Kidney (tissue), 14 donors: ENCODE measurements around the gene POLL. TPM values are rescaled to one million over a fixed set of nuclear protein-coding genes. Genes with fewer than 3 reads are reported as not detected.

Source experiments
- DNase-seq, 5 donors: peaks; one replicate each; pipeline ENCODE4 v3.0.0-alpha.2; 2013 to 2020
- FAIRE-seq: peaks from 2 replicates; lab custom pipeline; 2012; peaks lifted over from hg19 to GRCh38; lab: Jason Lieb, UNC
- H3K27ac ChIP-seq, 2 donors: one replicate each; pipeline ENCODE4 v1.7.0; 2013; ENCODE audit warnings: low read depth in 2 of 2, low read length in 2 of 2, inconsistent platforms in 1 of 2
- H3K27me3 ChIP-seq: one replicate; pipeline ENCODE4 v1.7.1; 2013; ENCODE audit warnings: low read length, inconsistent platforms; ENCODE audit not compliant: control insufficient read depth, insufficient read depth
- H3K36me3 ChIP-seq, 3 donors: one replicate each; pipeline versions ENCODE4 v1.7.0 to v1.7.1; 2013; ENCODE audit warnings: low read length in 3 of 3, control low read depth in 1 of 3, inconsistent platforms in 1 of 3; ENCODE audit not compliant: insufficient read depth in 3 of 3, control insufficient read depth in 2 of 3
- H3K4me1 ChIP-seq, 3 donors: one replicate each; pipeline versions ENCODE4 v1.7.0 to v1.7.1; 2013; ENCODE audit warnings: low read length in 3 of 3, inconsistent platforms in 1 of 3, low read depth in 1 of 3; ENCODE audit not compliant: control insufficient read depth in 2 of 3, insufficient read depth in 2 of 3
- H3K4me3 ChIP-seq, 3 donors: one replicate each; pipeline versions ENCODE4 v1.7.0 to v1.8.1; 2013; ENCODE audit warnings: low read length in 3 of 3, control low read depth in 1 of 3, inconsistent platforms in 1 of 3
- H3K9ac ChIP-seq, 3 donors: one replicate each; pipeline versions ENCODE4 v1.7.0 to v1.7.1; 2013; ENCODE audit warnings: low read length in 3 of 3, control low read depth in 1 of 3, inconsistent platforms in 1 of 3
- H3K9me3 ChIP-seq, 3 donors: one replicate each; pipeline versions ENCODE4 v1.7.0 to v1.7.1; 2013; ENCODE audit warnings: low read length in 3 of 3, control low read depth in 1 of 3, inconsistent platforms in 1 of 3; ENCODE audit not compliant: control insufficient read depth in 2 of 3, insufficient read depth in 1 of 3
- CTCF ChIP-seq: IDR thresholded peaks from 3 replicates; pipeline ENCODE4 v1.5.1; 2012; ENCODE audit warnings: mild to moderate bottlenecking, moderate library complexity, borderline replicate concordance; ENCODE audit not compliant: insufficient read depth; ENCODE audit errors: extremely low read depth
- intact Hi-C: fragments of 100-400 bp; cut with DNase I; formaldehyde crosslinking; loops from one replicate; pipeline ENCODE4 v1.11.1; 2022
- polyA plus RNA-seq: library from polyadenylated mRNA; stranded (reverse); fragments of 350-450 nt; fragmentation: Illumina TruSeq; extraction: RNeasy Lipid Tissue Mini Kit (QIAGEN cat#74804); gene quantifications from one replicate; pipeline ENCODE4 v1.2.3, GENCODE V29; 2014; ENCODE audit warnings: low read depth, low replicate concordance; ENCODE audit not compliant: insufficient read depth
- total RNA-seq: library from RNA; stranded (reverse); fragmentation: NEBNext Ultra II Directional; extraction: Animal tissue kit (Norgen Biotek cat#: 25700); gene quantifications from one replicate; pipeline ENCODE4 v1.2.1, GENCODE V29; 2021
- donor health status: control.
- donor health status: control.
- donor health status: control.
- donor health status: control.
- donor health status: control.
- donor health status: DM: yes; HTN: yes; CAD: no.
- donor health status: Normal renal cell carcinoma (clear cell type).

Gene POLL
- total and polyA plus RNA-seq, 2 donors from 2014 or later: 27.5 to 35.2 TPM

- no peak for FAIRE-seq
Observed at GRCh38 chr10:101569622-101570427, 18.2 kb downstream of the POLL start.

DNA sequence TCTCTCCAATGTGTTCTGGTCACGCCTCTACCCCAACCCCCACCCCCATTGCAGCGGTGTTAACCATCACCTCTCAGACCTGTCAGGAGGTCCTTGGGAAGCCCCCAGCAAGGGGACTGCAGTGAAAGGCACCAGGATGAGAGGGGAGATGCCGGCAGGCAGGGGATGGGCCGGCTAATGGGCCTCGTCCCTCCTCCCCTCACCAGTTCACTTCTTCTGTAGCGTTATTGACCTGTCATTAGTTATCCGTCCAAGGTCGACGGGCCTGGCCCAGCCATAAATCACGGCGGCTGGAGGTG, 18.8 kb downstream of the POLL start:
- no peak overlapping the region for H3K27ac ChIP-seq
- H3K9ac ChIP-seq: no peak overlapping the region
- no peak for TF ChIP-seq CTCF
- peaks cover 0 to 18% (median 6%) of the 10 kb centered on the region in 3 donors for H3K4me1 ChIP-seq
- H3K27me3 ChIP-seq: peaks cover 4% of the 10 kb centered on the region
- H3K9me3 ChIP-seq: peaks cover 0 to 10% (median 5%) of the 10 kb centered on the region in 3 donors
- intact Hi-C loops: loop anchor here (10.0 kb wide), 1 partner anchor 354 kb away; no protein-coding TSS in a partner anchor
- peak in 2 of 5 donors; percentile 64 to 75 for DNase-seq
- no peak overlapping the region for H3K4me3 ChIP-seq
- no peaks in the 10 kb centered on the region for H3K36me3 ChIP-seq
- no peak for FAIRE-seq

More at GRCh38 chr10:101569622-101570427, 18.2 kb downstream of the POLL start:
- Histone ChIP-seq H3K9me3 (peaks cover 0 to 10% (median 5%) of the 10 kb centered on the region in 3 donors), H3K4me3 (peak overlapping the region; percentile 47 to 64 (median 50)), H3K4me1 (peaks cover 0 to 18% (median 6%) of the 10 kb centered on the region in 3 donors), H3K27ac (no peak overlapping the region), H3K27me3 (peaks cover 4% of the 10 kb centered on the region), H3K36me3 (no peaks in the 10 kb centered on the region), H3K9ac (peak overlapping the region in 1 of 3 donors; percentile 51)
- TF ChIP-seq CTCF: peak; percentile 93
- intact Hi-C loops: loop anchor here (10.0 kb wide), 1 partner anchor 355 kb away; no protein-coding TSS in a partner anchor
- DNase-seq: peak; percentile 74 to 92 (median 82)

GRCh38 chr10:101568054-101568745, 19.9 kb downstream of the POLL start:
- Histone ChIP-seq H3K9me3 (peaks cover 0 to 9% (median 5%) of the 10 kb centered on the region in 3 donors), H3K36me3 (no peaks in the 10 kb centered on the region), H3K4me3 (no peak overlapping the region), H3K4me1 (peaks cover 0 to 18% (median 6%) of the 10 kb centered on the region in 3 donors), H3K27me3 (peaks cover 4% of the 10 kb centered on the region), H3K9ac (no peak overlapping the region), H3K27ac (no peak overlapping the region)
- TF ChIP-seq CTCF: no peak
- DNase-seq: no peak
- FAIRE-seq: no peak
- intact Hi-C loops: loop anchor here (10.0 kb wide), 1 partner anchor 353 kb away; no protein-coding TSS in a partner anchor
